Neural progenitor cell (in vitro differentiated cells): ENCODE data around the gene G0S2. TPM values are rescaled to one million over a fixed set of nuclear protein-coding genes. Genes with fewer than 3 reads are reported as not detected.

Source experiments
- DNase-seq: peaks from one replicate; pipeline ENCODE4 v3.0.0-alpha.2; 2016; ENCODE audit warnings: low spot score
- H2AFZ ChIP-seq: fragments of 200-600 bp; sonication (generic); replicated peaks from 2 replicates; pipeline ENCODE4 v1.6.1; 2016; ENCODE audit warnings: antibody characterized with exemption
- H3F3A ChIP-seq: fragments of 200-600 bp; sonication (generic); 2 replicates; pipeline ENCODE4 v1.6.1; 2016; ENCODE audit warnings: antibody characterized with exemption, low read depth
- H3K27ac ChIP-seq: fragments of 200-600 bp; sonication (generic); 2 replicates; pipeline ENCODE4 v1.5.1; 2016; ENCODE audit warnings: mild to moderate bottlenecking
- H3K27me3 ChIP-seq: fragments of 200-600 bp; sonication (generic); 2 replicates; pipeline ENCODE4 v1.6.1; 2016; ENCODE audit warnings: mild to moderate bottlenecking, moderate library complexity
- H3K36me3 ChIP-seq: fragments of 200-600 bp; sonication (generic); 2 replicates; pipeline ENCODE4 v1.5.1; 2016
- H3K4me1 ChIP-seq: fragments of 200-600 bp; sonication (generic); 2 replicates; pipeline ENCODE4 v1.6.1; 2016; ENCODE audit warnings: mixed run types
- H3K4me2 ChIP-seq: fragments of 200-600 bp; sonication (generic); 2 replicates; pipeline ENCODE4 v1.6.1; 2016
- H3K4me3 ChIP-seq: fragments of 200-600 bp; sonication (generic); 2 replicates; pipeline ENCODE4 v1.5.1; 2016
- H3K79me2 ChIP-seq: fragments of 200-600 bp; sonication (generic); 2 replicates; pipeline ENCODE4 v1.6.1; 2016; ENCODE audit warnings: low read depth
- H3K9ac ChIP-seq: fragments of 200-600 bp; sonication (generic); 2 replicates; pipeline ENCODE4 v1.6.1; 2016
- H3K9me3 ChIP-seq: fragments of 200-600 bp; sonication (generic); 2 replicates; pipeline ENCODE4 v1.5.1; 2016; ENCODE audit warnings: low read depth
- H4K20me1 ChIP-seq: fragments of 200-600 bp; sonication (generic); 2 replicates; pipeline ENCODE4 v1.6.1; 2016; ENCODE audit warnings: low read depth
- H3K27ac Mint-ChIP-seq: 3 replicates; pipeline ENCODE4 v1.8.0; 2021; ENCODE audit warnings: mixed read lengths
- H3K27me3 Mint-ChIP-seq: 2 replicates; pipeline ENCODE4 v1.8.0; 2022; ENCODE audit warnings: low read depth, mild to moderate bottlenecking, inconsistent platforms, moderate library complexity, mixed read lengths; ENCODE audit not compliant: insufficient read depth
- H3K36me3 Mint-ChIP-seq: 3 replicates; pipeline ENCODE4 v1.8.0; 2021; ENCODE audit warnings: mixed read lengths
- H3K4me1 Mint-ChIP-seq: 3 replicates; pipeline ENCODE4 v1.8.0; 2021; ENCODE audit warnings: mixed read lengths
- H3K4me3 Mint-ChIP-seq: 3 replicates; pipeline ENCODE4 v1.8.0; 2021; ENCODE audit warnings: mild to moderate bottlenecking, moderate library complexity, mixed read lengths
- H3K9me3 Mint-ChIP-seq: 3 replicates; pipeline ENCODE4 v1.8.0; 2020; ENCODE audit warnings: mixed read lengths
- CTCF ChIP-seq: fragments of 200-600 bp; sonication (generic); IDR thresholded peaks from 2 replicates; pipeline ENCODE4 v1.5.1; 2017; ENCODE audit warnings: antibody characterized with exemption, mild to moderate bottlenecking
- EZH2 ChIP-seq: fragments of 200-600 bp; sonication (generic); IDR thresholded peaks from 2 replicates; pipeline ENCODE4 v1.6.1; 2017; ENCODE audit warnings: antibody characterized with exemption, mild to moderate bottlenecking, moderate library complexity
- EZH2phosphoT487 ChIP-seq: fragments of 200-600 bp; sonication (generic); IDR thresholded peaks from 2 replicates; pipeline ENCODE4 v1.6.1; 2017; ENCODE audit warnings: antibody characterized with exemption
- total RNA-seq: library from RNA; depleted of rRNA; stranded (reverse); fragments of >200 nt; gene quantifications from 2 replicates; pipeline ENCODE4 v1.2.3, GENCODE V29; 2015; ENCODE audit warnings: low replicate concordance

The G0S2 gene
- total RNA-seq, 1 donor from 2014 or later, result not detected

GRCh38 chr1:209629621-209630382 is 45.4 kb upstream of the G0S2 start:
- Histone ChIP-seq H3K4me2 (no peak overlapping the region), H2AFZ (no peak overlapping the region), H3K9ac (no peak overlapping the region), H3F3A (no peaks in the 10 kb centered on the region), H3K79me2 (no peaks in the 10 kb centered on the region), H3K36me3 (no peaks in the 10 kb centered on the region), H3K27me3 (no peaks in the 10 kb centered on the region), H3K4me1 (no peaks in the 10 kb centered on the region), H3K27ac (no peak overlapping the region), H4K20me1 (no peaks in the 10 kb centered on the region), H3K9me3 (no peaks in the 10 kb centered on the region), H3K4me3 (no peak overlapping the region)
- Mint-ChIP-seq H3K4me1 (peaks cover 10% of the 10 kb centered on the region), H3K9me3 (no peaks in the 10 kb centered on the region), H3K4me3 (no peak overlapping the region), H3K27ac (no peak overlapping the region), H3K36me3 (no peaks in the 10 kb centered on the region), H3K27me3 (peaks cover 8% of the 10 kb centered on the region)
- DNase-seq, result no peak
- no peak for TF ChIP-seq EZH2phosphoT487
- no peak for TF ChIP-seq CTCF
- no peak for TF ChIP-seq EZH2

- Histone ChIP-seq H3K4me2 (no peak overlapping the region), H3K9ac (no peak overlapping the region), H3K36me3 (no peaks in the 10 kb centered on the region), H3K79me2 (no peaks in the 10 kb centered on the region), H3K27ac (no peak overlapping the region), H3K9me3 (no peaks in the 10 kb centered on the region), H3K4me3 (no peak overlapping the region), H2AFZ (no peak overlapping the region), H4K20me1 (no peaks in the 10 kb centered on the region), H3K27me3 (no peaks in the 10 kb centered on the region), H3K4me1 (no peaks in the 10 kb centered on the region), H3F3A (no peaks in the 10 kb centered on the region)
- H3K4me1 Mint-ChIP-seq, result peaks cover 9% of the 10 kb centered on the region
- H3K4me3 Mint-ChIP-seq, result no peak overlapping the region
- no peak for DNase-seq
- no peaks in the 10 kb centered on the region for H3K9me3 Mint-ChIP-seq
- peaks cover 8% of the 10 kb centered on the region for H3K27me3 Mint-ChIP-seq
- no peaks in the 10 kb centered on the region for H3K36me3 Mint-ChIP-seq
- TF ChIP-seq EZH2 (no peak), EZH2phosphoT487 (no peak), CTCF (no peak)
- H3K27ac Mint-ChIP-seq, result no peak overlapping the region
Measured at GRCh38 chr1:209630383-209631225, 44.6 kb upstream of the G0S2 start.

- Mint-ChIP-seq H3K9me3 (no peaks in the 10 kb centered on the region), H3K4me3 (peak overlapping the region; percentile 54), H3K27me3 (peaks cover 8% of the 10 kb centered on the region), H3K27ac (peak overlapping the region; percentile 39), H3K36me3 (no peaks in the 10 kb centered on the region), H3K4me1 (peaks cover 5% of the 10 kb centered on the region)
- Histone ChIP-seq H2AFZ (no peak overlapping the region), H3F3A (no peaks in the 10 kb centered on the region), H3K4me1 (no peaks in the 10 kb centered on the region), H3K4me3 (no peak overlapping the region), H3K36me3 (no peaks in the 10 kb centered on the region), H3K27ac (no peak overlapping the region), H3K9me3 (no peaks in the 10 kb centered on the region), H3K9ac (no peak overlapping the region), H3K79me2 (no peaks in the 10 kb centered on the region), H3K4me2 (no peak overlapping the region), H3K27me3 (no peaks in the 10 kb centered on the region), H4K20me1 (no peaks in the 10 kb centered on the region)
- TF ChIP-seq EZH2phosphoT487, result no peak
- no peak for DNase-seq
Measured at GRCh38 chr1:209633335-209633997, 41.7 kb upstream of the G0S2 start.
